GM13976 (cell line): ENCODE measurements around the gene ESR1.

Experiments
- DNase-seq: peaks from one replicate; pipeline ENCODE4 v3.0.0; 2012; ENCODE audit warnings: low spot score
- CTCF ChIP-seq: IDR thresholded peaks from 2 replicates; pipeline ENCODE4 v1.5.1; 2012; ENCODE audit warnings: borderline replicate concordance, mild to moderate bottlenecking; ENCODE audit not compliant: insufficient read depth; ENCODE audit errors: extremely low read depth, missing control alignments, control extremely low read depth
- in situ Hi-C: fragments of 300-500 bp; cut with MboI; formaldehyde crosslinking; loops from one replicate; pipeline ENCODE4 v1.12.0; 2022; ENCODE audit warnings: low sequenced_read_pairs, mixed read lengths, inconsistent platforms; ENCODE audit not compliant: unreplicated experiment

ESR1 gene

GRCh38 chr6:152078001-152078400 lies 270.5 kb downstream of the ESR1 start:
- no peak for TF ChIP-seq CTCF
- DNase-seq, result no peak
- in situ Hi-C loops, result no loop called here

GRCh38 chr6:152078804-152079203 lies 271.3 kb downstream of the ESR1 start:
- in situ Hi-C loops, result no loop called here
- TF ChIP-seq CTCF, result no peak
- no peak for DNase-seq

- no peak for DNase-seq
- TF ChIP-seq CTCF, result no peak
- in situ Hi-C loops, result no loop called here
Measured at GRCh38 chr6:152085451-152085921, 278.0 kb downstream of the ESR1 start.

GRCh38 chr6:152086223-152086873 lies 278.9 kb downstream of the ESR1 start:
- DNase-seq, result no peak
- no peak for TF ChIP-seq CTCF
- in situ Hi-C loops, result no loop called here

GRCh38 chr6:152087096-152087495 lies 279.6 kb downstream of the ESR1 start:
- no peak for DNase-seq
- no peak for TF ChIP-seq CTCF
- in situ Hi-C loops, result no loop called here

GRCh38 chr6:152087701-152088100 lies 280.2 kb downstream of the ESR1 start:
- DNase-seq, result no peak
- in situ Hi-C loops, result no loop called here
- TF ChIP-seq CTCF, result no peak
